ENCODE results near the gene FOXF2.

Gene FOXF2

DNA sequence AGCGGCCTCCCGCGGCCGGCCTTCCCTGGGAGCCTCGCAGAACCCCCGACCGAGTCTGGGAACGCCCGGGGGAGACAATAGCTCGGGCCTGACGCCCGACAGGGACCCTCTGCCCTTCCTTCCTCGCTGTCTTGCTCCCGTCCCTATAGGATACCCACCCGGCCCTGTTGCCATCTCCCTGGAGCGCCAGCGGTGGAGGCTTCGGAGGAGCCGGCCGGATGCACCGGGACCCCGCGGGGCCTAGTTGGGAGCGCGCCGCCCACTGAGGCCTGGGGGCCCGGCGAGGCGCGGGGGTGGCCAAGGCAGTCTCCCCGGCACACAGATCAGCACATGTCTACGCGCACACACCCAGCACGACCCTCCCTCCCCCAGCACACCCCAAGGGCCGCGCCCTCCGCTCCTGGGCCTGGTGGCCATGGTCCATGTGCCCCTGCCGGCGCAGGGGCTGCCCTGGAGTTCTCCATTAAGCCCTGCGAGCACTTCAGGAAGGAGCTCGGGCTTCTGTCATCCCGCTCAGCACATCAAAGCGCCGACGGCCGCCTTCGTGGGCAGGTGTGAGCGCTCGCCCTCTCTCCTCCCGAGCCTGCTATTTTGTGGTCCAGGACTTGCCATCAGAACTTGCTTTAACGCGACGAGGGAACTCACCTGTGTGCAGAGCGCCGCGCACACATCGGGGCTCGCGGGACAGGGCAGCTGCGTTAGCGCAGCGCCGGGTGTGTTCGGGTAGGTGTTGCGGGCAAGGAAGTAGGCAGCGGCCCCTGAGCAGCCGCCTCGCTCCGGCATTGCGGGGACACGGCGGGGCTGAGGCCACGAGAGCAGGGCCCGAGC, 3.7 kb downstream of the FOXF2 start:
- DNase-seq, result peak; percentile 45

DNA sequence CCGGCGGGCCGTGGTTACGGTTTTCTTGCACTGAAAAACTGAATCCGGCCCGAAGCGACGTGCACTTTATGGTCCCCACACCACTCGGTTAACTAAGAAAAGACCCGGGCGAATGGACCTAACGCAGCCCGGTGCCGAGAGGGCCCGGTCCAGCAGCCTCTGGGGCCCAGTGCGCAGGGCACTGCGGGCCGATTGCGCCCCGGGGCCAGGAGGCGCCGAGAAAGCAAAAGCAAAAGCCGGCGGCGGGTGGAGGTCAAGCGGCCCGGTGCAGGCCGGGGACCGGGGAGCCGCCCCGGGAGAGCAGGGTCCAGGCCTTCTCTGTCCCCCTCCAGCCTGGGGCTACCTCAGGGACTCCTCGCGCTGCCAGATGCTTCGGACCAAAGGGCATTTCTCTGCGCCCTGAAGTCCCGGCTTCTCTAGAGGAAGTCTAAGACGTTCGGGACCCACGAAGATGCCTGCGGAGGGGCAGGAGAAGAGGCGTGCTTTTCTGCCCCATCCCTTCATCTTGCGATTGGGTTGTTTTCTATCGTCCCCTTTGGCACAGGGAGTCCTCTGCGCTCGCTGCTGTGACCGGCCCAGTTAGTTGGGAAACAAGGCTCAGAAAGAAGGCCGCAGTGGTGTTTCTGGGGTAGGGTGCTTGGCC, 4.4 kb downstream of the FOXF2 start:
- DNase-seq, result peak; percentile 61

- DNase-seq, result peak; percentile 25
Observed at GRCh38 chr6:1394514-1395463, 5.4 kb downstream of the FOXF2 start.

GRCh38 chr6:1395506-1395905, 6.1 kb downstream of the FOXF2 start:
- no peak for DNase-seq

DNA sequence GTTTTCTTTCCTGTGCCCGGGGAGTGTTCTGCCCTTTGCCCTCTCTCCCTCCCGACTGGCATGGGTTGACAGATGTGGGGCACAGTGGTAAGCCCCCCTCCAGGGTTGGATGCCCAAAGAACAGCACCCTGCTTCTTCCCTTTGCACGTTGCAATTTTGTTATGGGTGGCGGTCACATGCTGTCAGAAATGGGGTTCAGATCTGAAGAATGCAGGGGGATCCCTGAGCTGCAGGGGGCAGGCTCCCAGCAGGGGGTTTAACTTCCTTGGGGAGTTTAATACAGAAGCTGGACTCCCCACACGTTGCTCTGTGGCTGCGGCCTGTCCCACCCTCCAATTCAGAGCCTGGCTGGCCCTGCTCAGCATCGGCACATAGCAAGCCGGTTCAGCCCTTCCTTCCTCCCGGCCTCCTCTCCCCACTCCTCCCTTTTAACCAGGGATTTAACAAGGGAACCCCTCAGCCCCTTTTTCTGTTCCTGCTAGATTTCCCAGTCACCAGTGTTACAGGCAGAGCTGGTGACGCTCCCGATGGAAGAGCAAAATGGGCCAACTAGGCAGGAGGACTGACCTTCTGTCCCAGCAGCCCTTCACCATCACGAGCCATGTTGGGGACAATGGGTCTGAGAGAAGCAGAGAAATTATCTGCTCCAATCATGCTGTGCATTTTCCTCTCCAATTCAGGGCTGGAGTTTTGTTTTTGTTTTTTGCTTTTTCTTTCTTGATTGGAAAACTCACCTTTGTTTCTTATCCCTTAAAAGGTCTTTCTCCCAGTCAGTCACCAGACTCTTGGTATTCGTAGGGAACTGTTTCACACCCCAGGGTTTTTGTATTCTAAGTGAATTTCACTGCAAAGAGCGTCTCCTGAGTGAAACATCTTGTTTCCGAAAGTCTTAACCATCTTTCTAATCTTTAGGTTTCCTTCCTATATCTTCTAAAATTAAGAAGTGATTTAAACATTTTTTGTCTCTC, 6.8 kb downstream of the FOXF2 start:
- DNase-seq, result no peak

DNA sequence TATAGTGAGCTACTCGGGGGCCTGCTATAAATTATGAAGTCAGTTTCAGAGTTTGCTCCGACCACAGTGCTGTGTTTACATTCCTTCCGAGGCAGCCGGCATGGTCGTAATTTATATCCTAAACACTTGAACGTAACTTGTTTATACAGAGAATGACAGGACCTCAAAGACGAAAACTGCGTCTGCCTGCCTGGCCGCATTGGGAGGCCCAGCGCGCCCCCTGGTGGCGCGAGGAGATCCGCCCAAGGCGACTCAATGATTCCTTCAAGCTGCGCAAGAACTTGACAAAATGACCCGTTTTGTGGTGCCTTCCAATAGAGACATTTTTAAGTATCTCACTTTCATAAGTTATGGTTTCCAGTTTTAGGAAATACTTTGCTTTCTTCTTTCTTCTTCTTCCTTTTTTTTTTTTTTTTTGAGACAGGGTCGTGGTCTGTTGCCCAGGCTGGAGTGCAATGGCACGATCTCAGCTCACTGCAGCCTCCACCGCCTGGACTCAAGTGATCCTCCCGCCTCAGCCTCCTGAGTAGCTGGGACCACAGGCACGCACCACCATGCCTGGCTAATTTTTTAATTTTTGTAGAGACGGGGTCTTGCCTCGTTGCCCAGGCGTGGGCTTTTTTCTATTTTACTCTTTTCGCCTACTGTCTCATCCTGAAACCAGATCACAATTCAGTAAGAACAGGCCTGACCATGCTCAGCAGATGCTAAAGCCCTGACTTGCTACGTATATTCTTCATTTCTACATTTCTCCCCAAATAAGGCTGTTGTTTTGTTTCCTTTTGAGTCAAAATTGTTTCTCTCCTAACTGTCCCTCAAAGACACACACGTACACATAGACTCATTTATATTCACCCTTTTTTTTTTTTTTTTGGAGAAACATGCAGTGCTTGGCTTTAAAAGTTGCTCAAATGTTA, 7.8 kb downstream of the FOXF2 start:
- DNase-seq, result peak; percentile 93

- DNase-seq, result no peak
Observed at GRCh38 chr6:1399085-1399780, 9.9 kb downstream of the FOXF2 start.

DNA sequence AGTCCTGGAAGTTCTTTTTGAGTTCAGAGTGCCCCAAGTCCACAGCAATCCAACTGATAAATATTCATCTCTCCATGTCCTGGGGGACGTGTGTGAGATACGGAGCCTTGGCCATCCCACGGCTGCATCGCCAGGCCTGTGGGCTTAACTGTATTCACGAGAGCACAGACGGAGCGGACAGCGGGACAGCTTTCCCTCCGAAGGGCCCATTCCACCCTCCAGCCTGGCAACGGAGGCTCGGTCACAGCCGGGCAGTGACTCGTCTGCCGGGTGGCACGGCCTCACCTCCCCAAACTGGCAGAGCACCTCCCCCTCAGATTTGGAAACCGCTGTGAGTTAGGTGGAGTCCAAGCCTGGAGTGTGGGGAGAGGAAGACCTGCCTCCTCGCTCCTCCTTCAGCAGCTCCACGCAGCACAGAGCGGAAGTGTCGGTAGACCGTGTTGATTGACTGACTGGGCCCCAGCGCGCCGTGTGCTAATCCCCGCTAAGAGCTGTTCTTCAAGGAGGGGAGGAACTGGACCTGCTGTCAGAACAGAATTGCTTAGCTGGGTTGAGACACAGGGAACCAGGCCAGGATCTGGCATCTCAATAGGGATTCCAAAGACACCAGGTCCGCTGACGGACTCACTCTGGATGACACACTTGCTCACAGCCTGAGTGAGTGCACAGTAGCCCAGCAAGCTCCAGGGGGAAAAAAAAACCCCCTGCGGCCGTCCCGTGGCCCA, 10.9 kb downstream of the FOXF2 start:
- DNase-seq, result no peak

GRCh38 chr6:1402369-1402768, 13.0 kb downstream of the FOXF2 start:
- DNase-seq, result no peak

DNA sequence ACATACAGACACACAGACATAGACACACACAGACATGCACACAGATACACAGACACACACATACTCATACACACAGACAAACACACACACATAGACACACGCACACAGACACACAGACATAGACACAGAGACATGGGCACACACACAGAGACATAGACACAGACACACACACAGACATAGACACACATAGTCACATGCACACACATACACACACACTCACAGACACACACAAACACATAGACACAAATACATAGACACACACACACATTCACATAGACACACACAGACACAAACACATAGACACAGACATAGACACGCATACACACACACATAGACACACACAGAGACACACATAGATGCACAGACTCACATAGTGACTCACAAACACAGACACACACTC, 13.5 kb downstream of the FOXF2 start:
- DNase-seq, result no peak

DNA sequence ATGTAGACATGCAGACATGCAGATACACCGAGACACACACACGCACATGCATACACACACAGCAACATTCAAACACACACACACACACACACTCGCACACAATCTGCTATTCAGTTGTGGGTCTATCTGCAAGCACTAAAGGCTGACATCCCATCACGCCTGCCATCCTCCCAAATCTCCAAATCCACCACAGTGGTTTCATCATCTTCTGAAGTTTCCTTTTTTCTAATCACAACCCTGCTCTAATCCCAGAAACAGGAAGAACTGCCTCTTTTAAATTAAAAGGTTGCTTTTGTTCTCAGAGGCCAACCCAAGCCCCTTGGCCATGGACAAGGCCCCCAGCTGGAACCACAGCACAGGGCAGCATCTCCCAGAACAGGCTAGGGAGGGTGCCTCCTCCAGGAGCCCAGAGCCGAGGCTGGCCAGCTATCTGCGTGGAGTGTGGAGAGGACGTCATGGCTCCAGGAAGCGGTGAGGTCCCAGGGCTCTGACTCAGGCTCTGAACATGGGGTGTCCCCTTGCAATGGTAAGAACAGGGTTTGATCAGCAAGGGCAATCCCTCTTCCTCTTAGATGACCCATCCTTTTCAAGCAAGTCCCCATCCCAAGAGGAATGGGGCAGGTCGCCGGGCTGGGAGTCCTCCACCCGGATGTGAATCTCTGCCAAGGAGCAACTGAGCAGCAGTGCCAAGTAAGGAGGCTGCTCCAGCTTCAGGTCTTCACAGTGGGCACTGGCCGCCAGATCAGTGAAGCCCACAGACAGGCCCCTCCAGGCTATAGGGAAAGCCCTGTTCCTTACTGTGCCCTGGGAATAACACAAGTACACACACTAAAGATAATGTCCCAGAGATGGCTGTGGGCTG, 14.7 kb downstream of the FOXF2 start:
- DNase-seq, result peak; percentile 76

GRCh38 chr6:1404713-1405098, 15.3 kb downstream of the FOXF2 start:
- no peak for DNase-seq

DNA sequence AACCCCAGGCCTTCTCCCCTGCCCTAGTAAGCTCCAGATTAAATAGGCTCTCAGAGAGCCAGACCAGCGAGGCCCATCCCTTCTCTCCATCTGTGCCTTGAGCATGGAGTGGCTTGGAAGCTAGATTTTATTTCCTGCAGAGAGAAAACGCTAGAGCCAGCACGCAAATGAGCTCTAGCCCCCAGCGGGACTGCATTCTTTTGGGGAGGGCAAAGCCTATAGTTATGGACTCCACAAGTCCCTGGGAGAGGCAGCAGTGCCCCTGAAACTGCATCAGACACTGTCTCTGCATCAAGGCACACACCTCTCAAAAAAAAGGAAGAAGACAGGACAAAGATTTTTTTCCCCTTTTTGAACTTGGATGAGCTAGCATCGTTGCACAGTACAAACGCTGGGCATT, 15.8 kb downstream of the FOXF2 start:
- DNase-seq, result no peak

DNA sequence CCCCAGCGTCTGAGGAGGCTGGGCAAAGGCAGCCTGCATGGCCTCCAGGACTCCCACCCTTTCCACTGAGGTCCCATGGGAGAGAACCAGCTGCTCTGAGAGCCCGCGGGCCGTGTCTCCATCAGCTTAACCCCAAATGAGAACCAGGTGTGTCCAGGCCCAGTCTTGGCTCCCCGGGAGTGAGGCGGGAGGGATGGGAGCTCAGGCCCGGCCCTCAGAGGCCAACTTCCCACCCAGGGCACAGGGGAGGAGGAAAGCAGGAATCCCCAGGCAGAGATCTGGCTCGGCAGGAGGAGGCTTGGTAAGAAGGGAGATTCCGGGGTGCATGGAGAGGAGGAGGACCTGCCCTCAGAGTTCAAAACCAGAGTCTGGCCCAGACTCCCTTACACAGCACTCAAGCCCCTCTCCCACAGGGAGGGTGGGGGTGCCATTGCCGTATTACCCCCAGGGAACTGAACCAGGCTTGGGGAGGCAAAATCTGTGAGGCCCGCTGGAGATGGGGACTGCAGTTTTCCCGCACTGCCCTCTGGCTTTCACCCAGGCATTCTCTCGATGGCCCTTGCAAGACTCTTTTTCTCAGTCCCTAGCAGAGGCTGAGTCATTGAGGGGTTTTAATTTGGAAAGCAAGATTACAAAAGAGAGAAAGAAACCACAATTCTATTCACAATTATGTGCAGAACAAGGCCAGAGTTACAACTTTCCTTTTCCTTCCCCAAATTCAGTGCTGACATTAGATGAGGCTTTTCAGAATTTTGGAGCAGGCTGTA, 17.1 kb downstream of the FOXF2 start:
- peak; percentile 64 for DNase-seq

- DNase-seq, result peak; percentile 39
Observed at GRCh38 chr6:1407499-1407990, 18.2 kb downstream of the FOXF2 start.

DNA sequence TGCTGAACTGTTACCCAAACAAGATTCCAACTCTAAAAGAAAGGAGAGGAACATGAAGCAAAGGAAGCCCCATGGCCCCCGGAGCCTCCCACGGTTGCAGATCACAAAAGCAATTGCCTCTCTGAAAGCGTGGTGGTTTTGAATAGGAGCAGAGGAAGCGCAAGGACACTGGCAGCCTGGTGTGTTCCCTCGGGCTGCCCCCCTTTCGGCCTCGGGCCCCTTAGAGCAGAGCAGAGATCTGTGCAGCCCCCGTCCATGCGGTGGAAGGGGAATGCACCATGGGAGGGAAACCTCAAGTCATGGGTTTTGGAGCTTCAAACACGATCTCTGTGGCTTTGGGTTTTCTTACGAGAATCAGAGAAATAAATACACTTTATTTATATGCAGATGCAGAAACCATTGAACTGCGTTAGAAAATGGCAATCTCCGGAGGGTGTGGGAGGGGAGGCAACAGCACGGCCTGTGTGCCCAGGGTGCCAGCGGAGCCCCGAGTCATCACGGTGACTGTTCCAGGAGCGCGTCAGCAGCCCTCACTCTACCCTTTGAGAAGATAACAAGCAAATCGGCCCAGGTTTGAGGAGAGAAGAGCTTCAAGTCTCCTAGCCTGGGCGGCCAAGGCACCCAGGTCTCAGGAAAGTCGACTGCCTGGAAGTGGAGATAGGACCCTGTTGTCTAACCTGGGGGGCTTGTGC, 20.5 kb downstream of the FOXF2 start:
- DNase-seq, result no peak

DNA sequence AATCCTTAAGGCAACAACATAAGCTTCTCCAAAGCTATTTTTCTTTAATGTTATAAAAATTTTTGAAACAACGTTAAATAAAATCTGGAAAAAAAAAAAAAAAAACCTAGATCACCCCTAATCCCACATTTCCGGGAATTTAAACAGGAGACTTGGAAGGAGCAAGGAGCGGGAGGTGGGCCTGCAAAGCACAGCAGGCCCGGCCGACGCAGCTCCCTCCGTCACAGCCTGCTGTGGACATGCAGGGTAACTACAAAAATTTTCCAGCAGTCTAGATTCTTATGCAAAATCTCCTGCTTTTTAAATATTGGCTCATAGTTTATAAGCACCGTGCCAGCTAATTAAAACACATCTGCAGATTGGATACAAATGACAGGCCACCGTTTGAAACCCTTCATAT, 23.5 kb downstream of the FOXF2 start:
- no peak for DNase-seq

Data from EL (cell line).